ENCODE measurements around the gene WNT9B.

Gene WNT9B

GRCh38 chr17:46851029-46851741 lies at the start of gene WNT9B:
Gene WNT9B, plus strand, starts transcription at chr17:46851583. Its CDS starts 56 bp downstream, at chr17:46851639.
- DNase-seq, result no peak

- no peak for DNase-seq
Measured at GRCh38 chr17:46802800-46803199, 48.6 kb upstream of the WNT9B start.

DNA sequence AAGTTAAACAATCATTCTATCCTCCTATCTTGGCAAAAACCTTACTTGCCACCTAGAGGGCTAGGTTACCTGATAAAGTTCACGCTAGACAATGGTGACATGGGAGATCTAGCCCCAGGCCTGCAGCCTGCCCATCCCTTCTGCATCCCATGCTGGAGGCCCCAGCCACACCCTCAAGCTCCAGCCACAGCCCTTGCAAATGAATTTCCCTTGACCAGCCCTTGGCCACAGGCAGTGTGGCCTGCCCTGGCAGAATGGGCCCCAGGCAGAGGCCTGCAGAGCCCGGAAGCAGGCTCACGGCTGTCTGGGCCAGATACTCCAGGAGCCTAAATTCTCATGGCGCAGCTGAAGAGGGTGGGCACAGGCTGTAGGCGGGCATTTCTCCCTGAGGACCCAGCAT lies 47.8 kb upstream of the WNT9B start:
- no peak for DNase-seq

DNA sequence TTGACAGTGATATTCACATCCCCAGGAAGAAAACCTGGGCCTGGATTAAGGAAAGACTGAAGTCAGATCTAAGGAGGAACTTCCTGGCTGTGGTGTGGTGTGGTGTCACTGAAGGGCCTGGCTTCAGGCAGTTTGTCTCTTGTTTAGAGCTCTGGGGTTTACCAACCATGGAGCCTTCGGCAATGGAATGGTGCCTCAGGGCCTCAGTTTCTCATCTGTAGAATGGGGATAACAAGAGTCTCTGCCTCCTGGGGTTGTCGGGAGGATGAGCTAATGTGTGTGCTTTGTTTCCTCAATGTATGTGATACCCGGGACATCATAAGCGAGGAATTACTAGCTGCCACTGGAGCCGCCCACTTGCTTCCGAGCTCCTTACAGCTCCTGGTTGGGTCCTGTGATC lies 45.6 kb upstream of the WNT9B start:
- DNase-seq, result no peak

GRCh38 chr17:46809110-46809571 lies 42.2 kb upstream of the WNT9B start:
- DNase-seq, result no peak

DNA sequence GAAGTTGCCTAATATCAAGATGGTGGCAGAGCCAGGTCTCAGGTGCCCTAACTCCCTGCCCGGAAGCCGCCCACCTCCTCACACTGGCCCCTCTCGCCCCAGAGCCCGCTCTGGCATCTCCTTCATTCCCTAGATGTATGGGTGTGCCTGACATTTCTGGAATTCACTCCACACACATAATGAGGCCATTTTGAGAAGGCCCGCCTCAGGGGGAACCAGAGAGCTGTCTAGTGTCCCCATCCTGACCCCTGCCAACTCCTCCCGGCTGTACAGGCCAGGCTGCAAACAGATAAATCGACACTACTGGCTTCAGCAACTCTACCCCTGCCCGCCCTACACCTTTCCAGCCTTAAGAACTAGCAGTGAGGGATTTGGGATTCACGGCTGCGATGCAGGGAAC lies 40.5 kb upstream of the WNT9B start:
- no peak for DNase-seq

- no peak for DNase-seq
Measured at GRCh38 chr17:46811978-46812583, 39.3 kb upstream of the WNT9B start.

DNA sequence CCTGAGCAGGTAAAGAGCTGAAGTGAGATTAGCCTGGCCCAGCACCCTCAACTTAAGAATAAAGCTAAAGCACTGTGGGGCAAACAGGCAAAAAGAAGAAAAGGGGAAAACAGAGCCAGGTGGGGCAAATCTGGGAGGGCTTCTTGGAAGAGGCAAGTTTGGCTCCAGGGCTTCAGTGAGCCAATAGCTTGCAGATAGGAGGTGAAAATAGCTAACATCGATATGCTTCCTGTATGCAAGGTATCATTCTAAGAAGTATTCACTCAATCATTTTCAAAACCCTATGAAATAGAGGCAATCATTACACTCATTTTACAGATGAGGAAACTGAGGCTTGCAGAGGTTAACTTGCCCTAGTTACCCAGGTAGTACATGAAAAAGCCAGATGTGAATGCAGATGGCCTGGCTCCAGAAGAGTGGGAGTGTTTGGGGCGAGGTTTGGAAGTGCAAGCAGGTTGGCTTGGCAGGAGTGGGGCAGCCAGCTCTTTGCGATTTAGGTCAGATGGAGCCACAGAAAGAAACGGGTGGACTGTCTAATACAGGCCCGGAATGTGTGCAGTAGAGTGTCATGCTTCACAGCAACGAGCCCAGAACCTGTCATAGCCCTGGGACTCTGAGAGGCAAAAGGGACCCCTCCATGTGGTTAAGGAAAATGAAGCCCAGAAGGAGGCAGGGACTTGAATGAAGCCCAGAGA lies 38.6 kb upstream of the WNT9B start:
- DNase-seq, result no peak

DNA sequence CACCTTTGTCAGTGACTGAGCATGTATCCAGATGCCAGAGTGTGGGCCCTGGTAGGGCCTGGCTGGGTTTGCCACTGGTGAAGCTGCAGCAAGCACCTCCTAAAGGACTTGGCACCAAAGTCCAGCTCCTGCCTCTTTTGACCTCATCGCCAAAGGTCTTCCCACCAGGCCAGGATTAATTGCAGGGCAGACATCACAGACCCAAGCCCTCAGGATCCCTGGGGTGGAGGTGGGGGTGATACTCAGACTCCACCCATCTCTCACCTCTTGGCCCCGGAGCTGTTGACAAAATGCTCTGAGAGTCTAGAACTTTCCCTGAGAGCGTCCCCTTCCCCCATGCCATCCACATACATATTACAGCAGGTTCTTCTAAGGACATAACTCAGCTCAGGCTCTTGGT lies 37.5 kb upstream of the WNT9B start:
- DNase-seq, result no peak

DNA sequence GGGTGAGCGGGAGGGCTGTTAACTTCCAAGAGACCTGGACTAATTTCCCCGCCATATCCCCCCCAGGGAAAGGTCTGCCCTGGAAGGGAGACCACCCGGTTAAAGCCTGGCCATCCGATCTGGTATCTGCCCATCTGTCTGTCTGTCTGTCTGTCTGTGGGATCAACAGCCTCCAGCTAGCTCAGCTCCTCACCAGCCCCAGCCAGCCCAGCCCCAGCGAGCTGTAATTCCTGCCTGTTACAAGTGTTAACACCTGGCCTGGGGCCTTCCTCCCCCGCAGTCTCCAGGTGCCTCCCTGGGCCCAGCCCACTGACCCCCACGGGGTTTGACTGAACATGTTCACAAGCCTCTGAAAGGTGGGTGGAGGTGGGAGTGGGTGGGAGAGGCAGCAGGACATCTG lies 36.9 kb upstream of the WNT9B start:
- DNase-seq, result no peak

GRCh38 chr17:46815474-46816353 lies 35.7 kb upstream of the WNT9B start:
- DNase-seq, result no peak

DNA sequence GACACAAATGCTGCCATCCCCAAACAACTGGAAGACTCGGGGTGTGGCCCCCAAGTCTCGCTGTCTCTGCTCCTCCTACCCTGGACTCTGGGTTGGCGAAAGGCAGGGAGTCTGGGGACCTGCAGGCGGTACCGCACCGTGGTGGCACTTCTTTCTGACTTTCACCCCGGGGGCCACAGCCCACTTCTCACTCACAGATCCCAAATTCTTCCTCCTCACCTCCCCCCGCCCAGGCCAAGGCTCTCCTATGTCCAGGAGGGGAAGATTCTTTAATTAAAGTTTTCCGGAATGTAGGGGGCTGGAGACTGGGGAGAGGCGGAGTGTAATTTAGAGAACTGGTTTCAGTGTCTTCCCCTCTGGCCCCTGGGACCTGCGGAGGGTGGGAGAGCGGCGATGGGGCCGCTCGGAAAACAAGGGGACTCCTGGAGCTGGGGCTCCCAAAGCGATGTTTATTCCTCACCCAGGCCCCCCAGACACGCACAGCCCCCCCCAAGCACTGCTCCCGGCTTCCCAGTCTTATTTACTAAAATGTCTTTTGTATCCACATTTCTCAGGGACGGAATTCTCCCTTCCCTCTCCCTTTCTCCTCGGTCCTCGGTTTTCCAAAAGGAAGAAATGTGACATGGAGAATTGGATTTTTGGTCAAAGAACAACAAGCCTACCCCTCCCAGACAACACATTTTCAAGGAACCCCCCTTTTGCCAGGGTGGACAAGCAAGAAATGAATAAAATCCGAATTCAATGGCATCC lies 34.1 kb upstream of the WNT9B start:
- DNase-seq, result no peak

DNA sequence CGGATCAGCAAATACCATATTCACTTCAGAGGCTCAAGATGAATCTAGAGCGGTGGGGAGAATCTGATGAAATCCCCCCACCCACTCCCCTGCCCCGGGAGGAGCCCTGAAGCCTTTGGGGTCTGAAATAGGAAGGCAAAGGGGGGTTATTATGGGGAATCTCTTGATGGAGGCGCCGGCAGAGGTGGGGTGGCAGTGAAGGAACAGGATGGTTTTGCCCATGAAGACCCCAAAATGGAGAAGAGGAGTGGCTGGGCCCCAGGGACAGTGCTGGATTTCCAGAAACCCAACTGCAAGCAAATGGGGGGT lies 33.5 kb upstream of the WNT9B start:
- no peak for DNase-seq

- no peak for DNase-seq
Measured at GRCh38 chr17:46818316-46818928, 33.0 kb upstream of the WNT9B start, which contains the start of gene WNT3. Gene WNT3, minus strand, starts transcription at chr17:46818692. Its CDS starts 95 bp downstream, at chr17:46818597.

DNA sequence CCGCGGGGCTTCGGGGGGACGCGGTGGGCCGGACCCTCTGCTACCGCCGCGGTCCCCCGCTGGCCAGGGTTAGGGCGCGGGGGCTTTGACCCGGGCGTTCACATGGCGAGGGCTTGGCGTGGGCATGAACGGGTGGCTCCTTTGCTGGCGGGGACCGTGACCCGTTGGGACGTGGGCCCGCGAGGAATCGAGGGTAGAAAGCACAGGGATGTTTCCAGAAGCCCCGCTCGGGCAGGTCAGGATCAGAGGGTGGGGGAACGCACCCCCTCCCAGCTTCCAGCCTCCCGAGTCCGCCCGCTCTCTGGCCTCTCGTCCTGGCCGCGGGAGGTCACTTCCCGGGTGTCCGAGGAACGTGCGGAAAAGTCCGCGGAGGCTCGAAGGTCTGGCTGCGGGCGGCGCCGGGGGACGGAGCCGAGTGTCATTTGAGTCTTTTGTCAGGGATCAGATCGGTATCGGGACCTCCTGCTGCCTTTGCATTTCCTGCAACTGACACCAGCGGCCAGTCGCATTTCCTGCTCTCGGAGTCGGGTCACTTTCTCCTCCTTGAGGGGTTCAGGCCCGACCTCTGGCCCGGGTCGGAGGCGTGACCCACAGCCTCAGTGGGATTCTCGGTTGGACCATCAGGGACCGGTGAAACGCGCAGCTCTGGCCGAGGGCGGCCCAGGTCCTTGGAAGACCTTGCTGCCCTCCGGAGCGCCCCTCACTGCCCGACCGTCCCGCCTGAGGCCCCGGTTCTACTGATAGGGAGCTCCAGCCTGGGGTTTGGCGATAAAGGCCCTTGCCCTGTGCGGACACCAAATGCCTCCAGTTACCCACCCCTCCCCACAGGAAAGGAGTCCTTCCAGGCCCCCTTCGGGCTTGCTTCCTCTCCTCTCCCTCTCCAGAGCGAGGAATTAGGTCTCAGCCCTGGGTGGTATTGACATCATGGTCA lies 32.2 kb upstream of the WNT9B start:
- no peak for DNase-seq

- no peak for DNase-seq
Measured at GRCh38 chr17:46819906-46820351, 31.5 kb upstream of the WNT9B start.

DNA sequence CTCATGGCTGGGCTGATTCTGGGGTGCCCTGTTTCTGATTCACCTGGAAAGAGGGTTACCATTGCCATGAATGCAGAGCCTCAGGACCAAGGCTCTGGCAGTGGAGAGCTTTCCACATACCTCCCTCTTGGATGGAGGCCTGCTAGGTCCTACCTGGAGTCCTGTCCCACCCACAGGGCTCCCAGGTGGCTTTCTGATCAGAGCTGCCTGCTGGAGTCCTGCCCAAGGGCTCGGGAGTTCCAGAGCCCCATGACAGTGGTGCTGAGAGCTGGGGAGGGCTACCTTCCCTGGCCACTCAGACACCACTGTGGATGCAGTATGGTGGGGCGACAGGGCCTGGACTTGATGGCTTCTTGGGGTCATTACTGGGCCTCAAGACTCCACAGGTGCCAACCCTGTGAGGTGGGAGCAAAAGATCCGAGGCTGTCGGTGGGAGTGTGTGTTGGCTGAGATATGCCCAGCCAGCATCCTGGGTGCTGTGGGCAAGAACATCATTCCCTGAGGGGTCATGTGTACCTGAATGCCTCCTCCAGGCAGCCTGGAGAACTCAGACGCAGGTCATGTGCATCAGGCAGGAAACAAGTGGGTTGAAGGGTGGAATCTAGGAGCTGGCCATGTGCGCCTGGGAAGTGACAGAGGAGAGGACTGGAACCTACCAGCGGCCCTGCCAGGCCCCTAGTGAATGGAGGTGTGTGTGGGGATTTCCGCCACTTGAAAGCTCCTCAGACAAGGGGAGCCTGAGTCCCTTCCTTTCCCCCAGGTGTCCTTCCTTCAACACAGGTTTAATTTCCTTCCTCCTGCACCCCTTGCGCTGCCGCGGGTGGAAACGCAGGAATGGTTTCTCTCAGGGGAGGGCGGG lies 30.6 kb upstream of the WNT9B start:
- no peak for DNase-seq

DNA sequence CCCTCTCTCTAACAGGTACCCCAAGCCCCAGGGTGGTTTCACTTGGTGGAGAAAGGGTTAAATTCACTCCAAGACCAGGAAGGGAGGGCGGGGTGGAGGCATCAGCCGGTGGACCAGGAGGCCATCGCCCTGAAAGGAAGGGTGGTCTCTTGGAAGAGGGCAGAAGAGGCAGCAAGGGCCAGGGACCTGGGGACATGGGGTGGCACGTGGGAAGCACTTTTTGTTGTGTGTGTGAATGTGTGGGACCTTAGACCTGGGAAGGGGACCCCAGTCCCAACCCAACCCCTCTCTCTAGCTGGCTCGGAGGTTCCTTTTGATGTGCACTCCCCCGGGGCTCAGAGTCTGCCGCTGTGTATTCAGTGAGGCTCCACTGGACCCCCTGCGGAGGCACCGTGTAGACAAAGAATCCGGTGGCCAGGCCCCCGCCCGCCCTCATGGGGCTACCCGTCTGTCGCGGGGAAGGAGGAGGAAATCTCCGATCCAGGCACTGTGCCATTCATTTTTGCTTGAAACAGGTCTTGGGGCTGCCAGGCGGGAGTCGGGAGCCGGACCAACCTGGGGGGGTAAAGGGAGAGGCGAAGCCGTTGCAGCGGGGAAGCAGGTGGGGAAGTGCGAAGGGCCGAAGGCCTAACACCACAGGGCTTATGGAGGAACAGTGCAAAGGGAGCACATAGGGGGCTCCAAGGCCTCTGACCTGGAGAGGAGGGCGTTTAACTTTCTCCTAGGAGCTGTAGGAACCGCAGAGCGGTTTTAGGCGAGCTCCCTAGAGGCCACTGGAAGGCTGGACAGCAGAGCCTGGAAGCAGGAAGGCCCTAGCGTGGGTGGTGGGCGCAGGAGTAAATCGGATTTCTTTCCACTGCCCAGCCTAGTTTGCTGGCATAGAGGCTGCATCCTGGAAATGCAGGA lies 29.6 kb upstream of the WNT9B start:
- DNase-seq, result no peak

Measured in NCI-H1436 treated with DMSO at 0.1 percent for 48 hours (cell line).